Medulla oblongata (tissue), 1 donor: Measurements from ENCODE around the gene PTAR1.

Source experiments
- DNase-seq: peaks from one replicate; pipeline ENCODE4 v3.0.0-alpha.2; 2015; ENCODE audit errors: extremely low spot score

The PTAR1 gene

DNA sequence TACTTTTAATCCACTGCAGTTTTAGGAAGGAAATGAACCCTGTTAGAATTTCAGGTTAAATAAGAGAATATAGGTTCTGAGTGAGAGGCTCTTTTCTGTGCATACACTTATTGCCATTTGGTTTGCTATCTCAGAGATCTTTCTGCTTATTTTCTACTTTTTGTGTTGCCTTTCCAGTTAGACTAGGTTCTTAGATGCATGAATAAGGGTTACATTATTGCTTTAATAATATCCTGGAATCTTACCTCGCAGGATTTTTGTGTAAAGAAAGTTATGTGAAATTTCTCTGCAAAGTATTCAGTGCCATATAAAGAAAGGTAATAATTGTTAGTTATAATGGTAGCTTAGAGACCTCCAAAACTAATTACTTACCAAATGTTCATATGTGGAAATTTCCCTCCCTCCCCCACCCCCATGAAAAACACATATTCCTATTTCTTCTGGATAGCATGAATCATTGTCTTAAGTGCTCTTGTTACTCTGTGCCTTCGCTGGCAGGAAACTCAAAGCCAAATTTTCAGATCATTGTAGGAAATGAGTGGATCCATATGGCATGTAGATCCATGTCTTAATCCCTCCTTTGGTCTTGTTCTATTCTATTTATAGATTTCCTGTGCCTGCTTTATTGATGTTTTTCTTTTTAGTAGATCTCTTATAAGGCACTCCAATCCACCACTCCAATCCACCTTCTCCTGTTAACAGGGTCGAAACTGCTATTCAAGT, 84.9 kb downstream of the PTAR1 start:
- no peak for DNase-seq

- no peak for DNase-seq
These were observed 85.6 kb downstream of the PTAR1 start for GRCh38 chr9:69674112-69674685.

- DNase-seq: no peak
These were observed 86.5 kb downstream of the PTAR1 start for GRCh38 chr9:69673311-69673640.

DNA sequence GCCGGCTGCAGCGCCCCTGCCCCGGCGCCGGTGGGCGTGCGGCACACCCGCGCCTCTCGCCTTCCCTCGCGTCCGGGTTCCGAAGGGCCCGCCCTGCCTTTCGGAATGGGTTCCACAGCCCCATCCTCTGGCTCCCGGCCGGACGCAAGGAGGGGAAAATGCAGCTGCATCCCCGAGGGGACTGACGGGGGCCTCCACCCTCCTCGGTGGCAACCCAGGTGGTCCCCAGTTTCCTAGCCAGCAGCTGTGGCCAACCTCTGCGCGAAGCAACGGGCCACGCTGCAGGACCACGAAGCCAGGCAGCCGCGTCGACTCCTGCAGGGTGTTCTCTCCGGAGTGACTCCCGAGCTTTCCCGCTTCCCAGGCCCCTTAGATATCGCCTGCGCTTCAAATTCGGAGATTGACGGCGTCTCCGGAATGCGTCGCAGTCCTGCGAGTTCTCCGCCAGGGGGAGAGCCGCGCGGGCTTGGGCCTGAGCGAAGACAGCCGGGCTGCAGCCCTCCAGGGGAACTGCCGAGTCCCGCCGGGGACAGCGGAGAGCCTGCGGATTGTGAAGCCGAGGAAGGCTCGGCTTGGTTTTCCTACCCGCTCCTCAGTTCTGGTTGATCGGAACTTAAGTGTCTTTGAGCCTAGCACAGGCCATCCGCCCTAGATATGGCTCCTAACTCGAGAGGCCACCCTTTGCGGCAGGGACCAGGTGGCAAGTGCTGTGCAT, 87.1 kb downstream of the PTAR1 start:
- DNase-seq: peak; percentile 88

DNA sequence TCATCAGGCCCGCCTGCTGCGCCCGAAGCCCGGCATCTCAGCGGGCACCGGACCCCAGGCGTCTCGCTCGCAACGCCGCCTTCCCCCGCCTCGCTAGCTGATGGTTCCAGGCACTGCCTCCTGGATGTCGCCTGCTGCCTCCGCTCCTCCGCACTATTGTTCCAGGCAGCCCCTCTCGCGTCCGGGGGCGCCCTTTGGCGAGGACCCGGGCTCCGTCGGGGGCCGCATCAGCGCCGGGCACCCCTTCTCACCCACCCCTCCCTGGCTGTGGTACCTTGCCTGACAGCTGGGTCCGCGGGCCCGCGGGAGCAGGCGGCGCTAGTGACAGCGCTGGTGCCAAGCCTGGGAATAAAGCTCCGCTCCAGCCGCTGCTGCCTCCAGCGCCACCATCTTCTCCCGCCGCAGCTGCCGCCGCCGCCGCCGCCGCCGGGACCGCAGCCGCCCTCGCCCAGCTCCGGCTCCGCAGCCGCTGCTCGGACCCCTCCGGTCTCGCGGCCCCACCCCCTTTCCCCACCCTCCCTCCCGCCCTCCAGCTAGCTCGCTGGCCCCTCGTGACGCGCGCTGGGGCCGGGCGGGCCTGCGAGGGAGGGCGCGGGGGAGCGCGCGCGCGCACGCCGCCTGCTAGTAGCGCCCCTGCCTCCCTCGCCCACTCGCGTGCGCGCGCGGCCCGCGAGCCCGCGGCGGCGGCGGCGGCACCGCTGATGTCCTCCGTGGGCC, 87.8 kb downstream of the PTAR1 start, which contains the start of gene APBA1:
Gene APBA1, minus strand, starts transcription at position 493 of the 717 bp plus-strand sequence.
- DNase-seq: peak; percentile 88

DNA sequence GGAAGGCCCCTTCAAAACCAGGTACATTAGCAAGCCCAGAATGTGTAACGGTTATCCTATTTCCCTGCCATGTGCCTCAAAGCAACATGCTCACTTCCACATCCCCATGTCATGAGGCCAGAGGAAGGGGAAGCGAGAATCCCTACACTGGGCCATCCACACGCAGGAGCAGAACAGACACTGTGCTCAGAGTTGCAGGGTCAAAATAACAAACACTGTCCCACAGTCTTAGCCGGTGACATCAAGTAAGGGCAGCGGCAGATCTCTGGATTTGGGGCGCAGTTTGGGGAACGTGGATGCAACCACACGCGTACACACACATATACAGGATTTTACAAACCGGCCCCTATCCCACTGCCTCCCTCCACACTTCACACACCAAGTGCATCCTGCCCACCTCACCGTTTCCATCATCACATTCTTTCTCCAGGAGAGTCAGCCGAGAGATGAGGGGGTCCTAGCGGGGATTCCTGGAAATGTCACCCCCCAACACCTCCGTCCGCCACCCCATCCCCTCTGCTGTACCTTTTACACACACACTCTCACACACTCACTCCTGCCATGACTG, 88.4 kb downstream of the PTAR1 start:
- DNase-seq: peak; percentile 87

- DNase-seq: no peak
These were observed 92.5 kb downstream of the PTAR1 start for GRCh38 chr9:69667306-69667705.

GRCh38 chr9:69660304-69660703, 99.5 kb downstream of the PTAR1 start:
- no peak for DNase-seq
